NCI-H2029 (cell line): ENCODE data around the gene VNN1.
"Not testable (repeated sequence)": the region's sequence is repeated elsewhere in the genome, so short reads cannot be mapped to it uniquely, and the experiment has no call there.

Source experiments
- DNase-seq: peaks from one replicate; lab custom pipeline; 2025; lab: John Stamatoyannopoulos, UW

Gene VNN1

DNA sequence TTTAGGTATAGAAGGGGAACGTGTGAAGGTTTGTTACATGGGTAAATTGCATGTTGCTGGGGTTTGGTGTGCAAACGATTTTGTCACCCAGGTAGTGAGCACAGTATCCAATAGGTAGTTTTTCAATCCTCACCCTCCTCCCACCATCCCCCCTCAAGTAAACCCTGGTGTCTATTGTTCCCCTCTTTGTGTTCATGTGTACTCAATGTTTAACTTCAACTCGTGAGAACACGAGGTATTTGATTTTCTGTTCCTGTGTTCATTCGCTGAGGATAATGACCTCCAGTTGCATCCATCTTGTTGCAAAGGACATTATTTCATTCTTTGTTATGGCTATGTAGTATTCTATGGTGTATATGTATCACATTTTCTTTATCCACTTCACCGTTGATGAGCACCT lies 11.6 kb upstream of the VNN1 start:
- DNase-seq = no peak

DNA sequence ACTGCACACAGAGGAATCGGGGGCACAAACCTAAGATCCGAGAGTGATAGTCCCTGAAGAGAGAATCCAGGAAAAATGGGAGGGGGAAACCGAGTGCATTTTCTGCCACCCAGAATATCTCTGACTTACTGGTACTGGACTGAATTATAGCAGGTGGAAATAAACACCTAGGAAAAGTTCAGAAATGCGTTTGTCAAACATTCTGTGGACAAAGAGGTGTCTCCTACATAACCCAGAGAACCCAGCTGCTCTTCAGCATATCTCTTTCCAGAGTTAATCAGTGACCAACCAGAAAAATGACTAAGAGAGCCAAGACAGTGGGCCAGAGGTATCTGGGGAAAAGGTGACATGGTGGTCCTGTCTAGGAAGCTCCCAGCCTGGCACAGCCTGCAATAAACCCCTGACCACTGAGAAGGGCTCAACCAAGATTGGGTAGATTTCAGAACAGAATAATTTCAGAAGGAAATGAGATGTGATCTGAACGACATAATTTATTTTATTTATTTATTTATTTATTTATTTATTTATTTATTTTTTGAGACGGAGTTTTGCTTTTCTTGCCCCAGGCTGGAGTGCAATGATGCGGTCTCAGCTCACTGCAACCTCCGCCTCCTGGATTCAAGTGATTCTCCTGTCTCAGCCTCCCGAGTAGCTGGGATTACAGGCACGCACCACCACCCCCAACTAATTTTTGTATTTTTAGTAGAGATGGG lies 6.0 kb upstream of the VNN1 start:
- no peak for DNase-seq

DNA sequence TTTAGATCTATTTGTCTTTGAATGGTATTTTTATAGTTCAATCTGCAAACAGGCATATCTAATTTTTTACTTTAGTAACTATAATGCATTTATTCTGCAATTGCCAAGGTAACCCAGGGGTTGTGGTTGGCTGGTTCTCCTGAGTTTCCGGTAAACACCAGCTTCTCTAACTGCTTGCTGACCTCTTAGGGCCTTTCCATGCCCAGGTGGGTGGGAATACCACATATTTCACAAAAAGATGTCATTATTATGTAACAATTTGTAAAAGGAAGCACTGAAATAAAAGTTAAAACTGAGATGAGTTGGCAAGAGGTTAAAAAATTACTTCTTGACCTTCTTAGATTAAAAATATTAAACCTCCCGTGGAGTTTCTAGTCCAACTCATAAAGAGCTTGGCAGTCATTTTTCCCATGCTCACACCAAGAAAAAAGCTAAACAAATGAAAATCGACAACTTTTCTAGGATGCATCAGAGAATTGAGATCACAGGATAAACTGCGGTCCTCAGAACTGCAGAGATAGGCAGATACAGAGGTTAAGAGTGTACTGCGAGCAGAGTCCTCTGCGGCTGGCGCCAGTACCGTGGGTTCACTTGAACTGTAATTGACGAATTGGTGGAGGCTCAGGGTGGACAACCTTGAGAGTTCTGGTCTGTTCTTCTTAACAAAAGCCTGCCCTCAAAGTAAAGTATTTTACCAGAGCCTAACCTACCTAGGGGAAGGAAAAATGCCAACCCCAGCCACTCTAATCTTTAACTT lies 2.2 kb upstream of the VNN1 start:
- DNase-seq = no peak

DNA sequence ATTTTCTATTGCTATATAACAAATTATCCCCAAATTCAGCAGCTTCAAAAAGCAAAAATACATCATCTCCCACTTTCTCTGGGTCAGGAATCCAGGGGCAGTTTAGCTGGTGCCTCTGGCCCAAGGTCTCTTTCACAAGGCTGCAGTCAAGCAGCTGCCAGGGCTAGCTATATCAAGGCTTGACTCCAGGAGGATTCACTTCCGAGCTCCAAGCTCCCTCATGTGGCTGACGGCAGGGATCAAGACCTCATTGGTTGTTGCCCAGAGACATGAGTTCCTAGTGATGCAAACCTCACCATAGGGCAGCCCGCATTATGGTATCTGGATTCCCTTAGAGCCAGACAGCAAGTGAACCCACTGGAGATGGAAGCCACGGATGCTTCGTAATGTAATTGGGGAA lies 1.3 kb upstream of the VNN1 start:
- DNase-seq = no peak

DNA sequence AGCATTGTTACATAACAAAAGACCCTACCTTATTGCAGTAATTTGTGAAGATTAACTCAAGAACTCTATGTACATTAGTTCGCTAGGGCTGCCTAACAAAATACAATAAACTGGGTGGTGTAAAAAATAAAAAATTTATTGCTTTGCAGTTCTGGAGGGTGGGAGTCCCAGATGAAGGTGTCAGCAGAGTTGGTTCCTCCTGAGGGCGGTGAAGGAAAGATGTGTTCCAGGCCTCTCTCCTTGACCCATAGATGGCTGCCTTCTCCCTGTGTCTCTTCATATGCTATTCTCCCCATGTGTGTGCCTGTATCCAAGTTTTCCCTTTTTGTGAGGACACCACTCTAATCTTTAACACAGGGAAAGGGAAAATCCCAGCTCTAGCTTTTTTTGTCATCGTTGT lies 305 bp upstream of the VNN1 start:
- DNase-seq = no peak

DNA sequence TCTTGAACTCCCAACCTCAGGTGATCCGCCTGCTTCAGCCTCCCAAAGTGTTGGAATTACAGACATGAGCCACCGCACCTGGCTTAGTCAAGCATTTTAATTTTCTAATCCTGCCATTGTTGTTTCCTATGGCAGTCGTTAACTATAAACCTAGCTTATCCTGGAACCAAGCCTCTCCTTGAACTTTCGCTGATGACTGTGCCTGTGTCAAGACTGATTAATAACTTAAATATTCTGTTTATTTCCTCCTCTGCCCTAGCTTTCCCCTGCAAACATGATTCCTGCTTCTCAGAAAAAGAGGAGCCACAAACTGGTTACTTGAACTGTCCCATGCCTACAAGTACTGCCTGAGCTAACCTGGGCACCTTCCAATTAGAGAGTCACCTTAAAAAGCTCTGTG lies 1.5 kb downstream of the VNN1 start:
- no peak for DNase-seq

DNA sequence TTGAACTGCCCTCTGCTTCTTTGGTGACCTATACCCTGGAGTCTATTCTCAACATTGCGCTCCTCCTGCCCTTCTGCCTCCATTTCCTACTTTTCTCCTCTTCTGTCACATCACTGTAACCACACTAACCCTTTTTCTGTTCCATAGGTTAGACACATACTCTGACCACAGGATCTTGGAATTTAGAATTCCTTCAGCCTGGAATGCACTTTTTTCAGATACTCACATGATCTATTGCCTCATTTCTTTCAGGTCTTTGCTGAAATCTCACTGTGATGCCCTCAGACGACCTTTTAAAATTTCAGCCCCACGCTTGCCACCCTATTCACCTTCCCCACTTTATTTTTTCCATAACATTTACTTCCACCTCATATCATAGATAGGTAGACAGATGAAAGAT lies 5.1 kb downstream of the VNN1 start:
- no peak for DNase-seq

DNA sequence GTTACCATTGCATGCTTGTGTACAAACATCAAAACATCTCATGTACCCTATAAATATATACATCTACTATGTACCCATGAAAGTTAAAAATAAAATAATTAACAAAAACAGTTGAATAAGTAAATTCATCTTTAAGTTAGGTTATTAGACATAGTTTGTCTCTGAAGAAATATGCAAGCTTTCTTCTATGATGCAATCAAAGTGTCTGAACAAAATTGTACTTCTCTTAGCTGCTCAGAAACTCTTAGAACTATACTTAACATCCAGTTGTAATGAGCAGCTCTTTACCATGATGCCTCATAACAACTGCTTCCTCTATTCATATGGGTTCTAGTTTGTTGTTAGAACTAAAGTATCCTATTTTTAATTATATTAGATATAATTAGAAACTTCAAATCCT lies 5.9 kb downstream of the VNN1 start:
- DNase-seq = no peak

DNA sequence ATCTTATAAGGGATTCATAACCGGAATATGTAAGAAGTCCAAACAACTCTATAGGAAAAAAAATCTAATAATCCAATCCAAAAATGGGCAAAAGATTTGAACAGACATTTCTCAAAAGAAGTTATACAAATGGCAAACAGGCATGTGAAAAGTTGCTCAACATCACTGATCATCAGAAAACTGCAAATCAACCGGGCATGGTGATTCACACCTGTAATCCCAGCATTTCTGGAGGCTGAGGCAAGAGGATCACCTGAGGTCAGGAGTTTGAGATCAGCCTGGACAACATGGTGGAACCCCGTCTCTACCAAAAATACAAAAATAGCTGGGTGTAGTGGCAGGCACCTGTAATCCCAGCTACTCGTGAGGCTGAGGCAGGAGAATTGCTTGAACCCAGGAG lies 7.1 kb downstream of the VNN1 start:
- not testable (repeated sequence) for DNase-seq

DNA sequence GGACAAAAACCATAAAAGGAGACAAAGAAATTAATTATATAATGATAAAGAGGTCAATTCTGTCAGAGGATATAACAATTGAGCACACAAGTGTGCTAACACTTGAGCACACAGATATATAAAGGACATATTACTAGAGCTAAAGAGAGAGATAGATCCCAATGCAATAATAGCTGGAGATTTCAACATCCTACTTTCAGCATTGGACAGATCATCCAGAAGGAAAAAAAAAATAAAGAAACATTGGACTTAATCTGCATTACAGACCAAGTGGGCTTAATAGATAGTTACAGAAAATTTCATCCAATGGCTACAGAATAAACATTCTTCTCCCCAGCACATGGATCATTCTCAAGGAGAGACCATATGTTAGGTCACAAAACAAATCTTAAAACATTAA lies 9.9 kb downstream of the VNN1 start:
- no peak for DNase-seq

DNA sequence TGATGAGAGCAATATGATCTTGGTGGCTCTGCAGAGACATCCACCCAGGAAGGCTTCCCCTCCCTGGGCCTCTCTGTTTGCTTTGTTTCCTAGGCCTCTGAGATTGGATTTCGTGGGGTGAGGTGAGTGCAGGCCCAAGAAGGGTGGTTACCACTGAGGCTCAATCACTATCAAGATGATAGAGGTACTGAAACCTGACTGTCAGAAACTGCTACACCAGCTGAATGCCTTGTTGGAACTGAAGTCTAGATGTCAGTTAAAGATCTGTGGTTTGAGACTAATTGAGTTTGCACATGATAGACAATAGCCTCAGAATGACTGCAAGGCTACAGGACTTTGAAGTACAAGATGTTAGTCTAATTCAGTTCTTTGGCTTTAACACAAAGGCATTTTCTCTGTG lies 15.2 kb downstream of the VNN1 start:
- no peak for DNase-seq

DNA sequence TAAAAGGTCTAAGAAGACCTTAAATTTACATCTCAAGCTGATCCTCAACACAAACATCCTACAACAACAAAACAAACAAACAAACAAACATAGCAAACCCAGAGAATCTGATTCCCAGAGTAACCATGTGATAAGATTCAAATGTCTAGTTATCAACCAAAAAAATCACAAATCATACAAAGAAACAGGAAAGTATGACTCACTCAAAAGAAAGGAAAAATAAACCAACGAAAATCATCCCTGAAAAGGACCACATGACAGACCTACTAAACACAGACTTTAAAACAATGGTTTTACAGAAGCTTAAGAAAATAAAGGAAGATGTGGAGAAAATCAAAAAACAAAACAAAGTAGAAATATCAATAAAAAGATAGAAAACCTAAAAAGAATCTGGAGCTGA lies 18.1 kb downstream of the VNN1 start:
- no peak for DNase-seq

DNA sequence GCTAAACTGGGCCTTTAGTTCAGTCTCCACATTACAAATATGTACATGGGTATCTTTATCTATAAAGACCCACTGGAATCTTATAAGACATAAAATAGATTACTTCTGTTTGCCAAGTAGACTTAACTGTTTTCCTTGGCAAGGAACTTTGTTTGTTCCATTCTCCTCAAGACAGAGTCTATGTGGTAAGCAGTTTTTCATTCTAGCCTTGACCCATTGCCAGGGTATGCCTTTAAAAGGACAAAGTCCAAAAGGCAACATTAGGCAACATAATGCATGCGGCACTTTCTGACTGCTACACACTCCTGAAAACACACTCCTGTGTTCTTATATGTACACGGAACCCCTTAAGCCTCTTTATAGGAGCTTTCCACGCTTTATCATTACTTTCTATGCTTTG lies 20.4 kb downstream of the VNN1 start:
- no peak for DNase-seq

DNA sequence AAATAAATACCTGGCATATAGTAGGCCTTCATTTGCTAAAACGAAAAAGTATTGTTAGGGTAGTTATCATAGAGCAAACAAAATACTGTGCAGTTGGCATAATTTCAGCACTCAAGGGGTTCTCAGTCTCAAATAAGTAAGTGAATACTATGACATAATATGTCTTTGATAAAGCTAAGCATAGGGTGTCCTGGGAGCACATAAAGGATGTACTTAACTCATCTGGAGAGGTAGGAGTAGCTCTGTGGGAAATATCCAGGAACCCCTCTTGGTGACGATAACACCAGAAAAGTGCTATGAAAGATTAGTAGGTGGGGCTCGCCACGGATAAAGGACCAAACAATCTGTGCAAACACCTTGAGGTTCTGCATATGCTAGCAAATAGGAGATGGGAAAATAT lies 23.2 kb downstream of the VNN1 start:
- no peak for DNase-seq

DNA sequence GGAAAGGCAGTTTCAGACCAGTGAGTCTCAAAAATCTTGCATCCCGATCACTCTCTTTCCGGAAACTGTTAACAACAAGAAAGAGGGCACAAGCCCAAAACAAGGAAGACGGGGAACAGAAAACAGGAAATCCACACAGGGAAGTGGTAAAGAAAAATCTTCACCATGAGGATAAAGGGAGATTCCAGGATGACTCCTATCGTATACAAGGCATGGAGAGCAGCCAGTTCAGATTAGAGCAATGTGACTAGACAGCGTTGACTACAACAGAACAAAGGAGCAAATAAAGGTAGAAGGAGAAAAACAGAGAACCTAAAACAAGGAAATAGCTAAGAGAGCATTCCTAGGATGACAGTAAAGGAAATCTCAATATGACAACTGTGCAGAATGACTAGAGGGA lies 26.5 kb downstream of the VNN1 start:
- no peak for DNase-seq

DNA sequence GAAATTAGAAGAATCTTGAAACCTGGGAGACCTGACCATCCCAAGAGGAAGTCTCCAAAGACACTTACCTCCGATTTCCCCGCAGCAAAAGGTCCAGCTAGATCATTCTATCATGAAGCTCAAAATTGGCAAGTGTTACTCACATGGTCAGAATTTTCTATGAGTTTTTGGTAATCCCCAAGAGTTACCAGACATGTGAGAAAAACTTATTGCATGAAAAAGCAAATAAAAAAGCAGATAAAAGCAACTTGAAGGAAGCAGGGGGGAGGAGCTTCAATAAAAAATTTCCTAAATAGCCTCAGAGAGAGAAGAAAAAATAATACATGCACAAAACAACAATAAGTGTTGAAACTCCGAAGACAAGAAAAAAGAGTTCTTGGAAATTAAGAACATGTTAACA lies 27.3 kb downstream of the VNN1 start:
- no peak for DNase-seq

DNA sequence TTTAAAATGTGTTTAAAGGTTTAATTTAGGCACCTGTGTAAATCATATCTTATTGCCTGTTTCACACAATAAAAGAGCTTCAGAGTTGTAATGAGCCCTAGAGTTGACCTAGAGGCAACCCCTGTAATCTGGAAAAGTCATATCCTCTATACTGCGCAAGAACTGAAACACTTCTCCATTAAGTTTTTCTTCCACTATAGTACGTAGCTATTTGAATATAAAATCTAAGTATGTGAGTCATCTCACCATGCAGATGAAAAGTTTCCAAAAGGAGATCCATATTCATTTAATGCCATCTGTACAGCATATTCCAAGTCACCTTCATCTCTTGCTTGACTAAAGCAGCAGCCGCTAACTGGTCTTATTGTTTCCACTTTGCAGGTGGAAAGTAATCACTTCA lies 28.8 kb downstream of the VNN1 start:
- no peak for DNase-seq

DNA sequence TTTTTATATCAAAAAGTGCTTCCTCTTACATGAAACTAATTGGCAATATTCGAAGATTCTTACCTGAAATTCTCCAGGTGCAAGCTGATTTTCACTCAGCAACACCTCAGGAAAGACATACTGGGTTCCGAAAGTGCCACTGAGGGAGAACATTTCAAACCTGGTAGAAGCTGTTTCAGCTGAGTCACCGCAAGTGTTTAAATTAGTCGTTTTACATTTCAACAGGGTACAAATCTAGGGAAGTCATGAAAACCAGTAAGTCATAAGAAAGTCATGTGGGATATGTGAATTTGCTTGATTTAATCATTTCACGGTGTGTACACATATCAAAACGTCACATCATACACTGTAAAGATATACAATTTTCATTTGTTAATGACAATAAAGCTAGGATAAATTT lies 29.6 kb downstream of the VNN1 start:
- DNase-seq = no peak

DNA sequence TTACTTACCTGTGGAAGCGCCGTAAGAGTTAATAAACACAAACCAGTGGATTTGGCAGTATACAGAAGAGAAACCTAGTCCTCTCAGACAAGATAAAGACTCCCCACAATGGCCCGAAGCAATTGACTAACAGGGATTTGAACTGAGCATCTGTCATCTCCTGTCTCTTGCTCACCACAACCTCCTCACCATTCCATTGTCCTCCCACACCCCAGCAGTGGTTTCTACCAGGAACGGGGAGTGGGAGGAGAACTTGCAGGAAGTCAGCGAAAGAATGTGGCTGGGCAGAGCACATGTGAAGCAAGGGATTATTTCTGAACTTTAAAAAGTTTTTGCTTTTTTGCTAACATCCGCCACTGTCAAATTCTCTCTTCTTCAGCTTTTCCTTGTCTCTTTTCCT lies 30.3 kb downstream of the VNN1 start:
- DNase-seq = no peak

DNA sequence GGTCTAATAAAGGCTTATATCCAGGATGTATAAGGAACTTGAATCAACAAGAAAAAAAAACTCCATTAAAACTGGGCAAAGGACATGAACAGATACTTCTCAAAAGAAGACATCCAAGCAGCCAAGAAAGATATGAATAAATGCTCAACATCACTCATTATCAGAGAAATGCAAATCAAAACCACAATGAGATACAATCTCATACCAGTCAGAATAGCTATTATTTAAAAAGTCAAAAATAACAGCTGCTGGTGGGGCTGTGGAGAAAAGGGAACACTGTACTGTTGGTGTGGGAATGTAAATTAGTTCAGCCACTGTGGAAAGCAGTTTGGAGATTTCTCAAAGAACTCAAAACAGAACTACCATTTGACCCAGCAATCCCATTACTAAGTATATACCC lies 34.8 kb downstream of the VNN1 start:
- DNase-seq = not testable (repeated sequence)

DNA sequence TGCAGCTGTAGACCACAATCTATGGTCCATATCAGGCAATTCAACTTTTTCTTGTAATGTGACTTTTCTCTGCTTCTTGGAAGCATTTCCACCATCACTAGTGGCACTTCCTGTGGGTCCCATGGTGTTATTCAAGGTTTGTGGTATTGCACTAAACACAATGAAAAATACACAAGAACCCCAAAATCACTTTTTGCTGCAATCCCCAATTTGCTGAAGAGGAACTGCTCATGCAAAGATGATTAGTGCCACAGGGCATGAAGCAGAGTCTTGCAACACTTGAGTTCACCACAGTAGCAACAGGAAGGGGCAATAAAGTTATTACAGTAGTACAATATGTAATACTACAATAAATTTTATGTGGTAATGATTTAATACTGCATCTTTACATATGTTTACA lies 38.1 kb downstream of the VNN1 start:
- no peak for DNase-seq

DNA sequence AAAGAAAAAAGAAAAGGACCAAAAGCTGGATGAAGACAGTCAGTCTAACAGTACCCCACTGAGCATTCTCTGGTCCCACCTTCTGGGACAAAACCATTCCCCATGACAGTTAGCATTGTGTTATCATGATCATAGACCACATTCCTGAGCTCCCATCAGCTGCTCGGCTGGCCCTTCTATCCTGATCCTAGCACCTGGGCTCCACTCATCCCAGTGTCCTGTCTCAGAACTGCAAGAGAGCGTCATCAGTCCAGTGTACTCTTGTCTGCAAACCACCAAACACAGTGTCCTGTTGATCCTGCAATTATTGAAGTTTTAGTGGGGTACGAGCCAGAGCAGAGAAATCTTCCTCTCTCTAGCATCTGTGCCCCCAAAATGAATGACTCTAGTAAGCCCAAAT lies 38.9 kb downstream of the VNN1 start:
- no peak for DNase-seq

DNA sequence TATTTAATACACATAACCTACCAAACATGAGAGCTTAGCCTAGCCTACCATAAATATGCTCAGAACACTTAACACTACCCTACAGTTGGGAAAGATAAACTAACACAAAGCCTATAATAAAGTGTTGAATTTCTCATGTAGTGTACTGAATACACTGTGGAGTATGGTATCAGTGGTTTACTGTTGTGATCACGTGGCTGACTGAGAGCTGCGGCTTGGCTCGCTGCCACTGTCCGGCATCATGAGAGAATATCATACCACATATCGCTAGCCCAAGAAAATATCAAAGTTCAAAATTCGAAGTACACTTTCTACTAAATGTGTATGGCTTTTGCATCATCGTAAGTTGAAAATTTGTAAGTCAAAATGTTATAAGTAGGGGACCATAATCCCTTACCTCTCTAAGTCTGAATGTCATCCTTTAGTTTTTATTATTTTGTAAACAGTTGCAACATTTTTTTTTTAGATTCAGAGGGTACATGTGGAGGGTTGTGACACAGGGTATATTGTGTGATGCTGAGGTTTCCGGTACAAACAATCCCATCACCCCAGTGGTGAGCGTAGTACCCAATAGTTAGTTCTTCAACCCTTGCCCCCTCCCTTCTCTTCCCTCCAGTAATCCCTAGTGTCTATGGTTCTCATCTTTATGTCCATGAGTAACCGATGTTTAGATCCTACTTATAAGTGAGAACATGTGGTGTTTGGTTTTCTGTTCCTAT lies 40.3 kb downstream of the VNN1 start:
- DNase-seq = no peak
